Measurements from ENCODE around the gene SCAF11. TPM values are rescaled to one million over a fixed set of nuclear protein-coding genes. Genes with fewer than 3 reads are reported as not detected.

The SCAF11 gene
- total and polyA plus RNA-seq, 2 experiments from 2014 or later, result 77.0 to 84.8 TPM

- TF ChIP-seq REST (IDR thresholded peaks at IDR 0.05; ENCODE audit: unreplicated experiment), result no peak
- no peak for TF ChIP-seq CREB1 (CRISPR knock-in tag; IDR thresholded peaks at IDR 0.05; ENCODE audit: low read depth)
- TF ChIP-seq, protein P1, sequence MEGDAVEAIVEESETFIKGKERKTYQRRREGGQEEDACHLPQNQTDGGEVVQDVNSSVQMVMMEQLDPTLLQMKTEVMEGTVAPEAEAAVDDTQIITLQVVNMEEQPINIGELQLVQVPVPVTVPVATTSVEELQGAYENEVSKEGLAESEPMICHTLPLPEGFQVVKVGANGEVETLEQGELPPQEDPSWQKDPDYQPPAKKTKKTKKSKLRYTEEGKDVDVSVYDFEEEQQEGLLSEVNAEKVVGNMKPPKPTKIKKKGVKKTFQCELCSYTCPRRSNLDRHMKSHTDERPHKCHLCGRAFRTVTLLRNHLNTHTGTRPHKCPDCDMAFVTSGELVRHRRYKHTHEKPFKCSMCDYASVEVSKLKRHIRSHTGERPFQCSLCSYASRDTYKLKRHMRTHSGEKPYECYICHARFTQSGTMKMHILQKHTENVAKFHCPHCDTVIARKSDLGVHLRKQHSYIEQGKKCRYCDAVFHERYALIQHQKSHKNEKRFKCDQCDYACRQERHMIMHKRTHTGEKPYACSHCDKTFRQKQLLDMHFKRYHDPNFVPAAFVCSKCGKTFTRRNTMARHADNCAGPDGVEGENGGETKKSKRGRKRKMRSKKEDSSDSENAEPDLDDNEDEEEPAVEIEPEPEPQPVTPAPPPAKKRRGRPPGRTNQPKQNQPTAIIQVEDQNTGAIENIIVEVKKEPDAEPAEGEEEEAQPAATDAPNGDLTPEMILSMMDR (conservative IDR thresholded peaks at IDR 0.05; ENCODE audit: low read depth in 2 of 2), result no peak
- no peak for TF ChIP-seq ZNF331 (CRISPR knock-in tag; IDR thresholded peaks at IDR 0.05; ENCODE audit: low read depth)
- no peak for TF ChIP-seq POLR2AphosphoS5 (IDR thresholded peaks at IDR 0.05; ENCODE audit: low read depth)
- no peak for TF ChIP-seq JUNB (IDR thresholded peaks at IDR 0.05; ENCODE audit: unreplicated experiment)
- peak overlapping the region; percentile 2; the same call in 1 of the 2 replicates for H3K27ac Mint-ChIP-seq
- H3K4me2 ChIP-seq, result no peak overlapping the region
These were observed 75.0 kb downstream of the SCAF11 start for GRCh38 chr12:45915405-45915804.

GRCh38 chr12:45914090-45914489 is 76.3 kb downstream of the SCAF11 start:
- H3K4me1 ChIP-seq (ENCODE audit: insufficient read depth), result no peaks in the 10 kb centered on the region
- no peak overlapping the region for H3K4me3 ChIP-seq
- DNase-seq (ENCODE audit: low spot score) (peak; percentile 20), ATAC-seq (peak; percentile 73)
- no peaks in the 10 kb centered on the region for H3K9me2 ChIP-seq (ENCODE audit: insufficient read depth)
- Mint-ChIP-seq H3K27me3 (ENCODE audit: insufficient read depth, low read depth, poor library complexity) (peaks cover 6% of the 10 kb centered on the region), H3K4me3 (no peak overlapping the region), H3K27ac (no peak overlapping the region), H3K9me3 (no peaks in the 10 kb centered on the region), H3K36me3 (ENCODE audit: low read depth) (peaks cover 5% of the 10 kb centered on the region; the same call in 2 of the 3 replicates), H3K4me1 (no peaks in the 10 kb centered on the region)
- H4K20me1 ChIP-seq (replicated peaks; ENCODE audit: insufficient read depth), result no peaks in the 10 kb centered on the region
- H3K27me3 ChIP-seq (ENCODE audit: insufficient read depth), result no peaks in the 10 kb centered on the region
- H3K36me3 ChIP-seq (ENCODE audit: insufficient read depth), result 0 out of 2 replicates have a peak, but pooled peaks cover 2% of the 10 kb centered on the region
- no peaks in the 10 kb centered on the region for H3K79me2 ChIP-seq (replicated peaks; ENCODE audit: insufficient read depth)
- no peak overlapping the region for H3K4me2 ChIP-seq
- no peaks in the 10 kb centered on the region for H3F3A ChIP-seq (replicated peaks; ENCODE audit: low read depth)
- H3K27ac ChIP-seq (ENCODE audit: low read depth), result no peak overlapping the region
- H2AFZ ChIP-seq, result no peak overlapping the region
- TF ChIP-seq ETS1 (IDR thresholded peaks at IDR 0.05), result no peak
- TF ChIP-seq REST (IDR thresholded peaks at IDR 0.05; ENCODE audit: unreplicated experiment), result no peak
- no peak for TF ChIP-seq JUNB (IDR thresholded peaks at IDR 0.05; ENCODE audit: unreplicated experiment)
- TF ChIP-seq, protein P1 (conservative IDR thresholded peaks at IDR 0.05; ENCODE audit: low read depth in 2 of 2), result no peak

More at GRCh38 chr12:45915405-45915804, 75.0 kb downstream of the SCAF11 start:
- Histone ChIP-seq H3K36me3 (ENCODE audit: insufficient read depth) (0 out of 2 replicates have a peak, but pooled peaks cover 3% of the 10 kb centered on the region), H3K9me2 (ENCODE audit: insufficient read depth) (no peaks in the 10 kb centered on the region), H2AFZ (no peak overlapping the region), H3K27me3 (ENCODE audit: insufficient read depth) (no peaks in the 10 kb centered on the region), H3K4me3 (no peak overlapping the region), H3K4me1 (ENCODE audit: insufficient read depth) (no peaks in the 10 kb centered on the region), H3K79me2 (replicated peaks; ENCODE audit: insufficient read depth) (no peaks in the 10 kb centered on the region), H3K27ac (ENCODE audit: low read depth) (no peak overlapping the region), H3F3A (replicated peaks; ENCODE audit: low read depth) (no peaks in the 10 kb centered on the region), H4K20me1 (replicated peaks; ENCODE audit: insufficient read depth) (no peaks in the 10 kb centered on the region)
- Mint-ChIP-seq H3K9me3 (no peaks in the 10 kb centered on the region), H3K27me3 (ENCODE audit: insufficient read depth, low read depth, poor library complexity) (peaks cover 6% of the 10 kb centered on the region), H3K4me3 (no peak overlapping the region), H3K4me1 (no peaks in the 10 kb centered on the region), H3K36me3 (ENCODE audit: low read depth) (peaks cover 10% of the 10 kb centered on the region; the same call in 2 of the 3 replicates)
- no peak for DNase-seq (ENCODE audit: low spot score)
- ATAC-seq, result no peak; the same call in 2 of the 3 replicates
